HG03571 (cell line): Measurements from ENCODE around the gene WDR49.

Experiments used
- ATAC-seq: cut with Tn5 transposase; IDR thresholded peaks from one replicate; pipeline ENCODE4 v1.9.1; 2021; ENCODE audit not compliant: unreplicated experiment

Gene WDR49

GRCh38 chr3:167653760-167654159 is at the start of gene WDR49:
WDR49 (minus strand) TSS chr3:167653942; CDS start chr3:167653425, 517 bp downstream.
- ATAC-seq, result no peak

- ATAC-seq, result no peak
These were observed 47.2 kb upstream of the WDR49 start for GRCh38 chr3:167700926-167701325.

GRCh38 chr3:167700046-167700445 is 46.3 kb upstream of the WDR49 start:
- no peak for ATAC-seq

GRCh38 chr3:167694121-167694520 is 40.4 kb upstream of the WDR49 start:
- no peak for ATAC-seq

GRCh38 chr3:167691366-167691765 is 37.6 kb upstream of the WDR49 start:
- ATAC-seq, result peak; percentile 100

- peak; percentile 69 for ATAC-seq
These were observed 30.7 kb upstream of the WDR49 start for GRCh38 chr3:167684388-167684993.

GRCh38 chr3:167679526-167679925 is 25.8 kb upstream of the WDR49 start:
- no peak for ATAC-seq

GRCh38 chr3:167675848-167676247 is 22.1 kb upstream of the WDR49 start:
- ATAC-seq, result no peak

GRCh38 chr3:167673221-167673620 is 19.5 kb upstream of the WDR49 start:
- no peak for ATAC-seq

- ATAC-seq, result no peak
These were observed 18.2 kb upstream of the WDR49 start for GRCh38 chr3:167671878-167672427.

GRCh38 chr3:167669699-167670098 is 16.0 kb upstream of the WDR49 start:
- ATAC-seq, result no peak

GRCh38 chr3:167668651-167669050 is 14.9 kb upstream of the WDR49 start:
- ATAC-seq, result no peak

- ATAC-seq, result no peak
These were observed 12.8 kb upstream of the WDR49 start for GRCh38 chr3:167666563-167666962.

- no peak for ATAC-seq
These were observed 9.2 kb upstream of the WDR49 start for GRCh38 chr3:167662919-167663400.

GRCh38 chr3:167657684-167658225 is 4.0 kb upstream of the WDR49 start:
- no peak for ATAC-seq

GRCh38 chr3:167656821-167657220 is 3.1 kb upstream of the WDR49 start:
- no peak for ATAC-seq

GRCh38 chr3:167653155-167653554 is 587 bp downstream of the WDR49 start:
- no peak for ATAC-seq

- ATAC-seq, result no peak
These were observed 1.9 kb downstream of the WDR49 start for GRCh38 chr3:167651826-167652225.

- no peak for ATAC-seq
These were observed 3.3 kb downstream of the WDR49 start for GRCh38 chr3:167650459-167650858.

GRCh38 chr3:167649746-167650145 is 4.0 kb downstream of the WDR49 start:
- no peak for ATAC-seq

GRCh38 chr3:167644611-167645010 is 9.1 kb downstream of the WDR49 start:
- ATAC-seq, result no peak

- no peak for ATAC-seq
These were observed 22.3 kb downstream of the WDR49 start for GRCh38 chr3:167631471-167631870.

GRCh38 chr3:167626490-167626889 is 27.3 kb downstream of the WDR49 start:
- ATAC-seq, result no peak
